RKO (cell line): Measurements from ENCODE around the gene CLMP.

Experiments used
- DNase-seq: peaks from one replicate; pipeline ENCODE4 v3.0.0-alpha.2; 2016; ENCODE audit warnings: low spot score

Gene CLMP, protein sequence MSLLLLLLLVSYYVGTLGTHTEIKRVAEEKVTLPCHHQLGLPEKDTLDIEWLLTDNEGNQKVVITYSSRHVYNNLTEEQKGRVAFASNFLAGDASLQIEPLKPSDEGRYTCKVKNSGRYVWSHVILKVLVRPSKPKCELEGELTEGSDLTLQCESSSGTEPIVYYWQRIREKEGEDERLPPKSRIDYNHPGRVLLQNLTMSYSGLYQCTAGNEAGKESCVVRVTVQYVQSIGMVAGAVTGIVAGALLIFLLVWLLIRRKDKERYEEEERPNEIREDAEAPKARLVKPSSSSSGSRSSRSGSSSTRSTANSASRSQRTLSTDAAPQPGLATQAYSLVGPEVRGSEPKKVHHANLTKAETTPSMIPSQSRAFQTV

DNA sequence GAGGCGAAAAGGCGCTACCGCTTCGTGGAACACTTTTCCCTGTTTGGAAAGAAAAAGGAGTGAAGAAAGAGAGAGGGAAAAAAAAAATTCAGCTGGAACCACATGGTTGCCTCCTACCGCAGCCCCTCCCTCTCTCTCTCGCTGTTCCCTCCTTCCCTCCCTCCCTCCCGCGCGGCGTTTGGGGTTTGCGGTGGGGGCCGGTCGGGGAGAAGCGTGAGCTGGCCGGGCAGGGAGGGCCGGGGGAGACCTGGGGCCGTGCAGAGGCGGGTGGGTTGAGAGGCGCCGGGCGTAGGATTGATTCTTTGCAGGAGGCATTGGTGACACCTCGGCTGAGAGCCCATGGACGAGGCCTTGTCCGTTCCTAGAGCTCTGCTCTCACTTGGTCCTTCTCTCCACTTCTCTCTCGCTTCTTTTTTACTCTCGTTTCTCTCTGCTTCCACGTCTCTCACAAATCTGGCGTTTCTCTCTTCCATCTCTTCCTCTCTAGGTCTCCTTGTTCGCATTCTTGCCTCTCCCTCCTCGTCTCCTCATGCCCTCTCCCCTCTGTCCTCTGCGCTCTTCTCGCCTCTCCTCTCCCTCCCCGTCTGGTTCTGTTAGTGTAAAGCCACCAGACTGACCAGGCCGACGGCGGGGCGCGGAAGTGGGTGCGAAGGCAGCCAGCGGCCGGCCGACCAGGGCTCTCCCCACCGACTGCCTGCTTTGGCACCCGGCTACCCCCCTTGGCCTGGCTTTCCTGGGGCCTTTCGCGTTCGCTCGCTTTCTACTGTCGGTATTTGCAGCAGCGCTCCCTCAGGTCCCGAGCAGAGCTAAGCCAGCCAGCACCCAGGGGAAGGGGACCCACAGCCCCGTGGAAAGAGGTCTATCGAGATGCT lies at the start of gene CLMP:
TSS of gene CLMP (minus strand) at position 61 of the 872 bp plus-strand sequence. CDS start 308 bp downstream, outside the sequence.
- DNase-seq = no peak

DNA sequence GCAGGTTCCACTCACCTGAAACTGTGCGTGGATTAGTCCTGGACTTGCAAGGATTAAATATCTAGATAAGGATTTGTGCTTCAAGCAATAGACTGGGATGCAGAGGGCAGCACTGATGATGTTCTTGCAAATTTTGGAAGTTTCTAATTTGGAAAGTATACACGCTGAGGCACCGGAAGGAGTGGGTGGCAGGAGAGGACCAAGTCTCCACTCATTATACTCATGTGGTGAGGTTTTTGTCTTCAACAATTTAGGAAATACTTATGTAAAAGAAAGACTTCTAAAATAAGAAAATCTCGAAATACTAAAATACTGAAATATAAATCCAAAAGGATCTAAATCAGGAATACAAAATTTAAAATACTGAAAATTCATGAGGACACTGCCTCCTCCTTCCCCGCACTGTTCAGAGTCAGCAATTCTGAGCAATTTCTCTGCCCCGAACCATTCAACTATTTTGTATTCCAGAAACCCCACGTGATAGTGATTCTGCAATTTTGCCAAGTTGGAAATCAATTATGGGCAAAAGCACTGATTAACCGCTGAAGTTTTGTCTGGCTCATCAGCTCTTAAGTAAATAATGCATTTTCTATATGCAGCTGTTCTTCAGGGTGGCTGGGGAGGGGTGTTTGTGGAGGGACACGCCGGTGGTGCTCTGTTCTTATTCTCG lies 47.0 kb upstream of the CLMP start:
- DNase-seq = no peak

DNA sequence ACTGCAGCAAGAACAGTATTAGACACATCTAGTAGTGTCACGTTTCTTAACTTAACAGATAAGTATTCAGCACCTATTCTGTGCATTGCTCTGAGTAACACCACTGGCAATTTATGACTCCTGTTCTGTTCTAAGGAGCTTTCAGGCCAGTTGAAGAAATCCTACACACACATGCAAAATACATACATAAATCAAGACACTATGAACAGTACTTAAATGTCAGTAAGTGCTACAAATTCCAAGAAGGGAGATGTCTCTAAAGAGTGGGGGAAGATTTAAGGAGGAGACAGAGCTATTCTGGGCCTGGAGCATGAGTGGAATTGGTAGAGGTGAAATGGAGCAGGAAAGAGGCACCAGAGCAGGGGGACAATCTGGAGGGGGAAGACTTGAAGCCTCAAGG lies 46.2 kb upstream of the CLMP start:
- DNase-seq = no peak

DNA sequence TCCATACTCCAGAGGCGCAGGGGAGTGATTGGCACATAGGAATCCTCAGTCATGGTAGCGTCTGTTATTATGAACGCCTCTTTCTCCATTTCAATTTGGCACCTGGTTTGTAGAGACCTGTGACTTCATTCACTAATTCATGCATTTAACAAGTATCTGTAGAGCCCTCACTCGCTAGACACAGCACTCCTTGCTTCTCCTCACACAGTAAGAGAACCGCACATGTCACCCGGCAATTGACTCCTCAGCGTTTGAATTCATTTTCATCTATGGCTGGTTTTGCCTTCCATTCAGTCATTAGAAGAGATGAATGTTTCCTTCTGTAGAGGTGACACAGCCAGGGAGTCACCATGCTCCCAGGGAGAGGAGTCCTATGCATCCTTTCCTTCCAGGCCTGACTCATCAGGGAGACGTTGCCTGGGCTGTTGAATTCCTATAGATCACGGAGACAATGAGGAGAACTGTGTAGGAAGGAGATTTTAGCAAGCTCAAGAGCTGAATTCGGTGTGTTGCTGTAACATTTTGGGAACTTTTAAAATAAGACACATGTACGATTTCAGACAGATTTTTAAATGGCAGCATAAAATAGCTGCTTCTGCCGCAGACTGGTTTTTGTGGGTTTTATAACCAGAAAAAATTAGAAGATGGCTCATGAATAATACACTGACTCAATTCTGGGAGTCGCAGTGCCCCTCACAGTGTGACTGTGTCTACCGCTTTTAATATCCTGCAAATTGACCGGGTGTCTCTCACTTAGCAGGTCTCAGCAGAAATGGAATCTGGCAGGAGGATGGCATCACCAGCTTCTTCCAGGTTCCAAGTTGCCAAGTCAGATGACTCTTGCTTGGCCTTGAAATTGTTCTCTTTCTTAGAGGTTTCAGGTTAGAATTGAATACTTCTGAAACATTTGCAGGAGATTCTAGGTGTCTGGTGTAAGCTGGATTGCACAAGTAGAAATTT lies 44.4 kb upstream of the CLMP start:
- DNase-seq = peak; percentile 18

DNA sequence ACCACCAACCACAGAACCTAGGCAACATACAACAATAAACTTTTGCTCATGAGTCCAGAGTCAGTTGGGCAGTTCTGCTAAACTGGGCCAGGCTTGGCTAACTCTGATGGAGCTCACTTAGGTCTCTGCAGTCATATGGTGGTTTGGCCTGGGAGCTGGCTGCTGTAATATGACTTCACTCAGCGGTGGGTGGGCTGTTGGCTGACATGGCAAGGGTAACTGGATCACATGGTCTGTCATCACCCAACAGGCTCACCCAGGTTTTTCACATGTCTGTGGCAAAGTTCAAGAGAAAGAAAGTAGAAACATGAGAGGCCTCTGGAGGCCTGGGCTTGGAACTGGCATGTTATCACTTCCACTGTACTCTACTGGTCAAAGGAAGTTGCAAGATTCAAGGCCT lies 43.2 kb upstream of the CLMP start:
- no peak for DNase-seq

DNA sequence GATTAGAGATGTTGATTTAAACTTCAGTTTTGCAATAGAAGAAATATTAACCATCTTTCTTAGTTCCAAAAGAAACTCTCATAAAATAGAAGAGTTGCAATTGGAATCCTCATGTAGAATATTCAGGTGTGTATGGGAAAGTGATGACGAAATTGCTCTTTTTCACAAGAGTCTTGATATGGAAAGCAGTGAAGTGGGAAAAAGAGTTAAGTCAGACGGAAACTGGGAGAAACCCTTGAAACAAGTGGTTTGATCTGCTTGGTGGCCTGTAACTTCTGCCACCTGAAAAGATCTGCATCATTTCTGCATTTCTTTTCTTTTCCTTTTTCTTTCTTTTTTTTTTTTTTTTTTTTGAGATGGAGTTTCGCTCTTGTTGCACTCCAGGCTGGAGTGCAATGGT lies 41.8 kb upstream of the CLMP start:
- DNase-seq = no peak

DNA sequence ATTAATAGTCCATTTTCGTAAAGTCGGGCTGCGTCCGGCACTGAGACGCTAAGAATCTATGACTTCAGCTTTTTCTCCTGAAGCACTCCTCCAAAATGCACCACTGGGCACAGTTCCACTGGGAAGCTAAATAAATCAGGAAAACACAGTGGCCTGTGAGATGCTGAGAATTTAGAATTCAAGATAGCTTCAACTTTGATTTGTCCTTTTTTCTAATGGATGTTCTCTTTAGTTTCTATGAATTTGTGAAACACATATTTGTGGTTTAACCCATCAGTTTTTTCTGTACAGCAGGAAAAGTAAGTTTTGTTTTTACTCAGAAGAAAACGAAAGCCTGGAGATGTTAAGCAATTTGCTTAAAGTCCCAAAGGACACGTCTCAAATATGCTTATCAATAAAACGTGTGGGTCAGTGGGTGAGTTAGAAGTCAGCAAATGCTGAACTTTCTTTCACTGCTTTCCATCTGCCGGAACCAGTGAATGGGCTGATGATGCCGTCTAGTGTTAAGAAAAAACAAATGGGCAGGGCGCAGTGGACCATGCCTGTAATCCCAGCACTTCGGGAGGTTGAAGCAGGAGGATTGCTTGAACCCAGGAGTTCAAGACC lies 40.7 kb upstream of the CLMP start:
- no peak for DNase-seq

DNA sequence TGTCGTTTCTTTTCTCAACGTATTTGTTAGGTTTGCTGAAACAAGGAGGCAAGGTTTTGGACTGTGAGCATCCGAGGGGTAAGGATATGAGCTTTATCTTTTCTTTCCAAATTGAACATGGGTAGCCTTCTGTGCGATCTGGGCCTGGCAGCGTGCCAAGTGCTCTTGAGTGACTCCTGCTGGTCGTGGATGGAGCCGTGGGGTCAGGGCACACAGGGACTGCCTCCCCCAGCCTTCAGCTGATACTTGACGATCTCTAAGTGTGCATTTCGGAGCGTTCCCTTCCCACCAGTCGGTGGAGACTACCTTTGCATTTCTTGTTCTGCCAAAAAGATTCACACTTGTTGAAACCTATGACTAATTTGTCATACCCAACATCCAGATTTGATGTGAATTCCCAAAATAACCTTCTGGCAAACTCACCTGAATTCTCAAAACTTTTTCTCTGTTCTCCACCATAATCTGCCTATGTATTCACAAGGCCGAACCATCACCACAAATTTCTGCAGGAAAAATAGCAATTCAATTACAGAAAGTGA lies 40.1 kb upstream of the CLMP start:
- DNase-seq = peak; percentile 12

DNA sequence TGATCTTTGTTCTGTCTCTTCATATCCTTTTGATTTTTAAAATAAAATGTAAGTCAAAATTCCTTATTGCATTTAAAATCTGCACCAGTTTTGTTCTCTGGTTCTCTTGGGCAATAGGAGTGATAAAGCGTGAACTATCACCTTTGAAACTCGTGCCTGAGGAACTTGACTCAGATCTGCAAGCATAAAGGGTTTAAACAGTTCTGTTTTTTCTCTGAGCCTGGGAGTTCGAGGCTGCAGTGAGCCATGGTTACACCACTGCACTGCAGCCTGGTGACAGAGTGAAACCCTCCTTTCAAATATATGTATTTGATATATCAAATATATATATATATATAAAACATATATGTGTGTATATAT lies 38.9 kb upstream of the CLMP start:
- no peak for DNase-seq

DNA sequence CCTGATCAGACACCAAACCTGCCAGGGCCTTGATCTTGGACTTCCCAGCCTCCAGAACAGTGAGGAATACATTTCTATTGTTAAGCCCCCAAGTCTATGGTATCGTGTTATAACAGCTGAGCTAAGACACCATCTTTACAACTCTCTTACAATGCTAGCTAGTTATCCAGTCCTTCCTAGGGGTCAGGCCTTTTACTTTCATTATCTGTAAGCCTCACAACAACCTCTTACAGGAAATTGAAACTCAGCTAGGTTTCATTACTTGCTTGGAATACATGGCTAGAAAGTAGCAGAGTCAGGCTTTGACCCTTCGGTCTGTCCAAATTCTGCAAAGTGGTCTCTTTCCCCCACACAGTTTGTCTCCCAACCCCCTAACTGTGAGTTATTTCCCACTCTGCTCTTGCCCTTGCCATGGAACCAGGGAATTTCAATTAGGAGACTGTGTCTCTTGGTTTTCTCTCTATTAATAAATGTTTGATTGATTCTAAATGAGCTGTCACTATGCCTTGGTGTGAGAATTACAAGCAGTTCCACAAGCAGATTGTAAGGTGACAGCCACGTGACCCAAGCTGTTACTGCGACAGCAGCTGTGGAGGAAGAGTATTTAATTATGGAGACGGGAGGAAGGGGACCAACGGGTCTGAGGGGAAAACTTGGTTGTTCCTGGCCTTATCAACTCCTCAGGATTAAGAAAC lies 38.4 kb upstream of the CLMP start:
- no peak for DNase-seq

DNA sequence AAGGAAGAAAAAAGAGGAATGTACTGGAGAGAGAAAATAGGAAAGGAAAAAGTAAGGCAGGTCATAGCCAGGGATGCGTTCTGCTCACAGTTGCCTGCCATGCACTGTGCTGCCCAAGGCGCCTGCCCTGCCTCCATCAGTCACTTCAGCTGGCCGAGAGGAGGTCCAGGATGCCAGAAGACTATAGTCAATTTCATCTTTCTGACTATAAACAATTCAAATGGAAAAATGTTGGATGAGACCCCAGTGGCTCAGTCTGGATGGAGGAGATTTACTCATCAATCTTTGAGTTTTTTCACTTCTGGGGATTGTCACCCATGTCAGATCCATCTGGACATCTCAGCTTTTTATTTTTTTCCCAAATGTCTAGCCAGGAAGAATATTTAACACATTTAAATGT lies 36.7 kb upstream of the CLMP start:
- no peak for DNase-seq

DNA sequence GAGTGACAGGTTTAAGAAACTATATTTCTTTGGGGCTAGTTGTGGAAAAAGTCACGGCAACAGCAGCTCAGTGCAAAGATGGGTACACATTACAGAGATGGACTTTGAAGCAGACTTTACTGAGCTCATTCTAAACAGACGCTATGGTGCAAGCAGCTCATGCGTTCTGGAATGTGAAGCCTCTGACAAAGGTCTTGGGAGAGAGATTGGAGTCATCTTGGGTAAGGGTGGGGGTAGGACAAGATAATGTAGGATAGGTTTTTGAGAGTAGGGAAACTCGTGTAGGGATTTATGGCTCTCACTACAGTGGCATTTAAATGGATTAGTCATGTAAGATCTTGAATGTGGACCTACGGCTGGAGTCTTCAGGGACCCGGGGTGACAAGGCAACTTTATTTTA lies 36.2 kb upstream of the CLMP start:
- no peak for DNase-seq

DNA sequence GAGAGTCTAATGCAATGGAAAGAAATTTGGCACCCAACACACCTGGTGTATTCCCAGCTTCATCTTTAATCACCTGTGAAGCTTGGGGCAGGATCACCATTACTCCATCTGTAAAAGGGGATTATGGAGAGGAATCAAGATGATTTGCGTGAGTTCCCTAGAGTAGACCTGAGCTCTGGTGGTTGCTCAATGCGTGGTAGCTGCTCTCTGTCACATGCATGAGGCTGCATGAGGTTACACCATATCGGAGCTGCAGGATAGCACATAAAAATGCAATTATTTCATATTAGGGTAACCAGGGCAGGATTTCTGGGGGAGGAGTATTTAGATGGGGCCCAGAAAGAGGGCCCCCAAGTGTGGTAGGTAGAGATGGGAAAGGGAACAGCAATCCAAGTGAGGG lies 35.3 kb upstream of the CLMP start:
- DNase-seq = no peak

DNA sequence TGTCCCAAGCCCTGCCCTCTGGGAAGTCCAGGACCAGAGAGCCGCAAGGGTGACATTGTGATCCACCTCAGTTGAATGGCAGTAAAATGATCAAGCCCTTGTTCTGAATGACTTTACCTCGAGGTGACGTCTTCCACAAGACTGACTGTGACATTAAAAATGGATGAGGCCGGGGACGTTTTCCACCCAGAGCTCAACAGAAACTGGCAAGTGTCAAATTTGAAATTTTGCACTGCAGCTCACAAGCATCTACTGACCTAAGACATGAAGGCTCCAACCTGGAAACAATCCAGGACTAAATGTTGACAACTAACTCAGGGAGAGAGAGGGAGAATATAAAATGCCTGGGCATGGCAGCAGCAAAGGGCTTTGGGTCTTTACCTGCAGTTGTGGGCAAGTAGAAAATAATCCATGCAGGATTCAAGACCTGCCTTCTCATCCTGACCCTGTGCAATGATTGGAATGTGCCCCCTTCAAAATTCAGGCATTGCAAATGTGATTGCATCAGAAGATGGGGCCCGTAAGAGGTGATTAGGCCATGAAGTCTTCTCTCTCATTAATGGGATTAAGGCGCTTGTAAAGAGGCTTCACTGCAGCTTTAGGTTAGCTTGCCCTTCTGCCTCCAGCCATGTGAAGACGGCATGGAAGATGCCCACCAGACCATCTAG lies 33.6 kb upstream of the CLMP start:
- DNase-seq = no peak

DNA sequence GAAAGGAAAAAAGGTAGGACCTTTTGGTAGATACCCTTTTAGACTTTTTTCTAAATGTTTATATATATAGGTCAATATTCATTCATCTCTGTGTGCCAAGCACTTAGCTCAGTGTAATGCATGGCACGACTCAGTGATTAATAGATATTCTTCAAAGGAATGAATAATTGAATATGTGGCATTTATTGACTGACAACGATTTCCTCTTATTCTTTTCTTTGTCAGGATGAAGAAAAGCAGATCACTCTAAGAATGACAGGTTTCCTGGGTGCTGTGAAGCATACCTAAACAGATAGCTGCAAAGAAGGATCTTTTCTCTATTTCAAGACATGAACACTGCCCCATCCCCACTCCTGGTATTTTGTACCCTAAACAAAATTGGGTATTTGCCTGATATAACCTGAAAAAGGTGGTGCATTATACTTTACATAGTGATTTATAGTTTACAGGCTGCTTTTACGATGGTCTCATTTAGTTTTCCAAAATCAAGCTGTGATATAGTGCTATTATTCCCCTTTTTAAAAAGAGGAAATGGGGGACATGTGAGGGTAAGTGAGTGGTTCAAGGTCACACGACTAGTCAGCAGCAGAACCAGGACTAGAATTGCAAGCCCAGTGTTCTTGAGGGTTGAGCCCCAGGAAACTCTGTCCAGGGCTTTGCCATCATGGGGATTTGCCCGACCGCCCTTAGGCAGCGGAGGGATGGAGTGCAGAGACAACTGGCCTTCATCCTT lies 32.9 kb upstream of the CLMP start:
- no peak for DNase-seq

DNA sequence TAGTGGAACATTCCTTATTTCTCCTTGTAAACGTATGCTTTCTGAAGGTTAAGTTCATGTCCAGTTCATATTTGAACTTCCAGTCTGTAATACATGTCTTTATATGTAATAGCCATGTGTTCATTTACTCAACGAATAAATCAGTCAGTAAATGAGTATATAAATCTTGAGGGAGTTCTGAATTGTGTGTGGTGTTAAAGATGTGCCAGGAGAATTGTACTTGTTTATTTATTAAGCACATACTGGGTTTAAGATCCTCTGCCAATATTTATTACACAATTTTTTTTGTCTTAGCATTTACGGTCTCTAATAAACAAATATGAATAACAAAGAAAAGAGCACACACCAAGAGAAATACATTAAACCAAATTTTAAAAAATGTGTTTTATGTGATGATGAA lies 26.5 kb upstream of the CLMP start:
- DNase-seq = no peak

DNA sequence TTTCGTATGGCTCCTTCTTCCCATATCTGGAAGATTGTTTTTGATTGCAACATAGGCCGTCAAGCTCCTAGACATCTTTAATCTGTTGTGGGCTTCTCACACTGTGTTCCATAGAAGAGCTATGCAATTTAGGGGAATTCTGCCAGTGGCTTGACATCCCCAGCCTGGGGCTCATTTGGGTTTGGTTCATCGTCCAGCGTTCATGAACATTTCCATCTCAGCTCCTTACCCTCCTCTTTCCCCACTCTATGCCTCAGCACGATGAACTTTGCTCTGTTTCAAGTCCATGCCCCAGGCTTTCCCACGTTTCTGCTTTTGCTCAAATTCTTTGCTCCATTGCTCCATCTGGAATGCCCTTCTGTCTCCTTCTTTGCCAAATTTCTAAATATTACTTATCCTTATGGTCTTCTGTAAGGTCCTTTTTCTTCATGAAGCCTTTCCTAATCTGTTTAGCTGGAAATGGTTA lies 26.1 kb upstream of the CLMP start:
- no peak for DNase-seq

DNA sequence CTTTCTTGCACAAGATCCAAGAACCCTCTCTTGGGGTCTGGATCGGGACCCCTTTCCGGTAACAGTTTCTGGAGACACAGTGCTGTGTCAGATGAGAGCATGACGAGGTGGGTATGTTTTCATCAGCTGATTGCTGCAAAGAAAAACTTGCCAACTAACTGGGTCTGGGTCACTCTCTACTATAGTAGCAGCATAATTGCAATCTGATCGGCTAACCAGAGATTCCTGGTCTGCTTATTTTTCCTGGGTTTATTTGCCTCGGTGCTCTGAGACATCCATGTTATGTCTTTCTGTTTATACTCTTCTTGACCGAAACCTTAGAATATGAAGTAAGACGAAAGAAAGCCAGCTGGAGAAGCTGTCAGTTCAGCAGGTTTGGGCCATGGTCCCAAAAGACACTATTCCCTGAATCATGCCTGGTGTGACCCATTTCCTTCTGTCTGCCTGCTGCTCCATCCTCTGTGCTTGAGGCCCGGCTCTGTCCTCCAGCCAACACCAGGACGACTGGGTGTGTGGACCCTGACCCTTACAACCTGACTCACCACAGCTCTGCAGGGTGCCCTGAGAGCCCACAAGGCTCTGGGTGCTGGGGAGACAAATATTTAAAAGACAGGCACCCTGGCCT lies 24.1 kb upstream of the CLMP start:
- no peak for DNase-seq

DNA sequence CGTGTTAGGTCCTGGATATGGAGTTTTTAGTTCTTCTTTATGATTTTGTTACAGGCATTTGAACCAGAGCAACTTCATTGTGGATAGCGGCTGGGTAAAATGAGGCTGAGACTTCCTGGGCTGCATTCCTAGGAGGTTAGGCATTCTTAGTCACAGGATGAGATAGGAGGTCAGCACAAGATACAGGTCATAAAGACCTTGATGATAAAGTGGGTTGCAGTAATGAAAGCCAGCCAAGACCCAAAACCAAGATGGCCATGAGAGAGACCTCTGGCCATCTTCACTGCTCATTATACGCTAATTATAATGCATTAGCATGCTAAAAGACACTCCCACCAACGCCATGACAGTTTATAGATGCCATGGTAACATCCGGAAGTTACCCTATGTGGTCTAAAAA lies 23.4 kb upstream of the CLMP start:
- no peak for DNase-seq
